Adrenal gland (tissue), 12 donors: ENCODE measurements around the gene AGPS. TPM values are rescaled to one million over a fixed set of nuclear protein-coding genes. Genes with fewer than 3 reads are reported as not detected.

Experiments used
- DNase-seq, 7 donors: peaks; one replicate each; pipeline ENCODE4 v3.0.0-alpha.2; 2019 to 2020
- H3K27ac ChIP-seq, 5 donors: fragments of 200-600 bp; sonication (generic) in 4 of 5; 1 replicate in 3 of 5; 2 replicates in 2 of 5; pipeline versions ENCODE4 v1.5.1 to v1.8.0; 2016 to 2020; ENCODE audit warnings: mild to moderate bottlenecking in 1 of 5
- H3K27me3 ChIP-seq: fragments of 200-600 bp; 2 replicates; pipeline ENCODE4 v1.8.0; 2021
- H3K36me3 ChIP-seq, 2 donors: fragments of 200-600 bp; replicated peaks in 1 of 2; 1 replicate in 1 of 2; 2 replicates in 1 of 2; pipeline versions ENCODE4 v1.5.1 to v1.8.0; 2018 to 2022
- H3K4me1 ChIP-seq, 2 donors: fragments of 200-600 bp; replicated peaks in 1 of 2; 1 replicate in 1 of 2; 2 replicates in 1 of 2; pipeline versions ENCODE4 v1.5.1 to v1.8.0; 2018 to 2021
- H3K4me3 ChIP-seq, 4 donors: fragments of 200-600 bp; sonication (generic) in 3 of 4; one replicate each; pipeline ENCODE4 v1.5.1; 2016 to 2018
- H3K9me3 ChIP-seq, 3 donors: fragments of 200-600 bp; sonication (generic) in 1 of 3; replicated peaks in 1 of 3; 1 replicate in 2 of 3; 2 replicates in 1 of 3; pipeline versions ENCODE4 v1.5.1 to v1.8.0; 2016 to 2021
- POLR2A ChIP-seq, 2 donors: fragments of 450-650 bp; IDR thresholded peaks; one replicate each; pipeline ENCODE4 v1.6.1; 2017; ENCODE audit warnings: antibody characterized with exemption in 2 of 2, mild to moderate bottlenecking in 2 of 2, moderate library complexity in 1 of 2
- WGBS, 4 donors: extraction: QIAGEN DNeasy Blood & Tissue Kit in 2 of 4; methylation state at CpG; one replicate each; pipeline versions ENCODE4 v1.1.5 to v1.1.7; 2013 to 2017; 5-methylcytosine and 5-hydroxymethylcytosine counted together
- intact Hi-C, 2 donors: fragments of 100-400 bp; cut with DNase I; formaldehyde crosslinking; loops; one replicate each; pipeline versions ENCODE4 v1.14.1 to v1.15.0; 2022 to 2023
- polyA plus RNA-seq, 3 donors: library from polyadenylated mRNA; stranded (reverse); fragments of 200-250 nt in 2 of 3; fragments of 350-450 nt in 1 of 3; fragmentation: Illumina TruSeq in 1 of 3; extraction: RNeasy Lipid Tissue Mini Kit (QIAGEN cat#74804) in 1 of 3; gene quantifications; one replicate each; pipeline ENCODE4 v1.2.3, GENCODE V29; 2013 to 2014
- total RNA-seq, 9 donors: library from RNA; depleted of rRNA in 4 of 9; stranded (reverse); fragments of >200 nt in 4 of 9; fragments of 120-200 nt in 1 of 9; fragmentation: NEBNext Ultra II Directional in 1 of 9; extraction: Animal tissue kit (Norgen Biotek cat#: 25700) in 1 of 9; gene quantifications; one replicate each; pipeline versions ENCODE4 v1.1.0 to v1.2.4, GENCODE V29; 2013 to 2023
- TF ChIP-seq, protein P1 (sequence below), 6 experiments: fragments of 450-650 bp in 4 of 6; fragments of 200-600 bp in 2 of 6; sonication (generic) in 1 of 6; IDR thresholded peaks; 1 replicate in 5 of 6; 2 replicates in 1 of 6; pipeline versions ENCODE4 v1.5.1 to v1.8.0; 2016 to 2021; ENCODE audit warnings: antibody characterized with exemption in 6 of 6, mild to moderate bottlenecking in 2 of 6, moderate library complexity in 1 of 6
- donor health status: healthy with polysubstance abuse.
- donor health status: Bipolar disorder and iron deficiency.
- donor health status: DM: yes; HTN: yes; CAD: no.
- donor health status: DM: no; HTN: no; CAD: no.
- donor health status: DM: no; HTN: no; CAD: no.
- donor health status: DM: yes; HTN: yes; CAD: no.

The AGPS gene
- total and polyA plus RNA-seq, 12 donors, result 3.8 to 43.1 (median 32.8) TPM

DNA sequence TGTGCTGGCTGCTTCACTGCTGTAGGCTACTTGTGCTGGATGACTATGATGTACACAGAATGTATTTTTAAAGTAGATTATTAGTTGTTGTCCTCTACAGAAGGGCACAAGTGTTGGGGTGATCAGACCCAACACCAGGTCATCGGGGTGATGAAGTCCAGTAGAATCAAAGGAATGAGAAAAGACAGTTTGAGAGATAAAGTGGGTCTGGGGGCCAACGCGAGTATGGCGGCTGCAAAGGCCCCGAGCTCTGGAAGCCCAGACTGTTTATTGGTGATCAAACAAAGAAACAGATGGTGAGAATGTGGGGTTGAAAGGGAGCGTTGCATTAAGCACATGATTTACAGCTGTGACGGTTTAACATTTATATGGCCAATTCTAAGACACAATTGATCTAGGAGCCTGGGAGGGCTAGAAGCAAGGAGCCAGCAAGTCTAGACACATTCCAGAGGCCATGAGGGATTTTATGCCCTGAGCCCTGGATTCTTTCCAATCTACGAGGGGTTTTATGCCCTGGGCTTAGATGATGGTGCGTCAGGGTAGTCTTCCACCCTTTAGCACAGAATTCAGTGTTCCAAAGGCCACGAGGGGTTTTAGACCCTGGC lies 153.5 kb downstream of the AGPS start:
- Histone ChIP-seq H3K4me3 (no peak overlapping the region), H3K27me3 (no peaks in the 10 kb centered on the region), H3K9me3 (no peaks in the 10 kb centered on the region), H3K27ac (no peak overlapping the region), H3K4me1 (no peaks in the 10 kb centered on the region), H3K36me3 (no peaks in the 10 kb centered on the region)
- 83 to 93% (median 88%) methylated on average over 8 to 10 of the region's 10 CpGs for WGBS, 4 donors
- no peak for DNase-seq
- intact Hi-C loops, result no loop called here
- TF ChIP-seq POLR2A (IDR thresholded peaks at IDR 0.05), result no peak
- TF ChIP-seq, protein P1, sequence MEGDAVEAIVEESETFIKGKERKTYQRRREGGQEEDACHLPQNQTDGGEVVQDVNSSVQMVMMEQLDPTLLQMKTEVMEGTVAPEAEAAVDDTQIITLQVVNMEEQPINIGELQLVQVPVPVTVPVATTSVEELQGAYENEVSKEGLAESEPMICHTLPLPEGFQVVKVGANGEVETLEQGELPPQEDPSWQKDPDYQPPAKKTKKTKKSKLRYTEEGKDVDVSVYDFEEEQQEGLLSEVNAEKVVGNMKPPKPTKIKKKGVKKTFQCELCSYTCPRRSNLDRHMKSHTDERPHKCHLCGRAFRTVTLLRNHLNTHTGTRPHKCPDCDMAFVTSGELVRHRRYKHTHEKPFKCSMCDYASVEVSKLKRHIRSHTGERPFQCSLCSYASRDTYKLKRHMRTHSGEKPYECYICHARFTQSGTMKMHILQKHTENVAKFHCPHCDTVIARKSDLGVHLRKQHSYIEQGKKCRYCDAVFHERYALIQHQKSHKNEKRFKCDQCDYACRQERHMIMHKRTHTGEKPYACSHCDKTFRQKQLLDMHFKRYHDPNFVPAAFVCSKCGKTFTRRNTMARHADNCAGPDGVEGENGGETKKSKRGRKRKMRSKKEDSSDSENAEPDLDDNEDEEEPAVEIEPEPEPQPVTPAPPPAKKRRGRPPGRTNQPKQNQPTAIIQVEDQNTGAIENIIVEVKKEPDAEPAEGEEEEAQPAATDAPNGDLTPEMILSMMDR (IDR thresholded peaks at IDR 0.05), result no peak

DNA sequence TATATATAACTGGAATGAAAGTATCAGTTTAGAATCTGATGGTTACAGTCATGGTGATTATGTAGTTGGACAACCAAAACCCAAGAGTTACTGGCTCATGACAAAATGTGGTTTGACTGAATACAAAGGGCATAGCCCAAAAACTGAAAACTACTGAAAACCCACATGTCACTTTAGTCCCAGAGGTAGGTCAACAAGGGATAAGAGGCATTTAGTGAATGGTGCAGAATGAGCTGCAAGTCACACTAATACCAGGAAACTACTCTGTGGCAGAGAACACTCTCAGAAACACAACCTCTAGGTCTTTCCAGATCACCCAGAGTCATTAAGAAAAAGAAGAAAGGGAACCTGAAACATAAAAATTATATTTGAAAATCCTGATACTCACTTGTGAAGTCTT lies 154.5 kb downstream of the AGPS start:
- no peak for TF ChIP-seq POLR2A (IDR thresholded peaks at IDR 0.05)
- TF ChIP-seq, protein P1 (IDR thresholded peaks at IDR 0.05), result no peak
- intact Hi-C loops, result no loop called here
- H3K27ac ChIP-seq, result no peak overlapping the region
- DNase-seq, result no peak
- H3K36me3 ChIP-seq, result no peaks in the 10 kb centered on the region
- H3K4me3 ChIP-seq, result no peak overlapping the region
- no peaks in the 10 kb centered on the region for H3K9me3 ChIP-seq
- H3K27me3 ChIP-seq, result no peaks in the 10 kb centered on the region
- H3K4me1 ChIP-seq, result peaks cover 0 to 4% of the 10 kb centered on the region in 2 donors

DNA sequence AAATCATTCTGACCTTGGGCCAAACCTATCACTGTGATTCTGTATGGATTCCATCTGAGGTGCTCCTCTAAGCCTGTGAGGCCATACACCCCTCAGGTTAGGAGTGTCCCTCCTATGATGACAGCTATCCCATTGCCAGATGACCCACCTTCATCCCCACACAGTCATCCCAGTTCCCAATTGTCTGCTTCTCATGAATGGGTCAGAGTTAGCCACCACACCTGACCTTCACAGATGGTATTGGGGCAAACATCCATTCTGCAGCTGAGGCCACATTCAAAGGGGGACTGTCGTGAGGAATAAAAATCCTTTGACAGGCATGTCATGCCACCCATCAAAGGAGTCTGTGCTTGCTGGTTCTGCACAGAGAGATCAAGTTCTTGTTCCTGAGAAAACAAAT lies 155.2 kb downstream of the AGPS start:
- H3K27me3 ChIP-seq, result no peaks in the 10 kb centered on the region
- WGBS, 4 donors, result 64 to 93% (median 81%) methylated on average over 1 of the region's 1 CpG
- intact Hi-C loops, result no loop called here
- TF ChIP-seq, protein P1 (IDR thresholded peaks at IDR 0.05), result no peak
- no peak for TF ChIP-seq POLR2A (IDR thresholded peaks at IDR 0.05)
- H3K36me3 ChIP-seq, result no peaks in the 10 kb centered on the region
- H3K4me3 ChIP-seq, result no peak overlapping the region
- H3K9me3 ChIP-seq, result no peaks in the 10 kb centered on the region
- no peak overlapping the region for H3K27ac ChIP-seq
- H3K4me1 ChIP-seq, result peaks cover 0 to 4% of the 10 kb centered on the region in 2 donors
- DNase-seq, result no peak

DNA sequence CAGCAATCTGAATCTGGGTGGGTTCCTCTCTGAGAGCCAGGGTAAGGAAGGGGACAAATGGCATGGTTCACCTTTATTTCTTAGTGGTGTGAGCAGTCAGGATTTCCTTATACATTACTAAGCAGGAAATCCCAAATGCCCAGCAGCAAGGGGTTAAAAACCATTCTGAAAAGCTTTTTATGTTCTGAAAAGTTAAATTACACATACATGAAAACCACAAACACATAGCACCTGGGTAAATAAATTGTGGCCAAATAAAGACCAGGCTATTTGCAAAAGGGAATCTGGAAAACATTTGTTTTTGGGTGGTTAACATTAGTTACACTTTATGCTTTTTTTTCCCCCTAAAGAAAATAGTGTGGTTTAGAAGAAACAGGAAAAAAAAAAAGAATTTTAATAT lies 156.1 kb downstream of the AGPS start:
- DNase-seq, result no peak
- no peaks in the 10 kb centered on the region for H3K9me3 ChIP-seq
- intact Hi-C loops, result no loop called here

More for the DNA sequence above, 156.1 kb downstream of the AGPS start:
- no peak overlapping the region for H3K4me3 ChIP-seq
- no peak overlapping the region for H3K27ac ChIP-seq
- TF ChIP-seq, protein P1 (IDR thresholded peaks at IDR 0.05), result no peak
- no peak for TF ChIP-seq POLR2A (IDR thresholded peaks at IDR 0.05)
- H3K36me3 ChIP-seq, result no peaks in the 10 kb centered on the region
- H3K4me1 ChIP-seq, result peaks cover 0 to 6% of the 10 kb centered on the region in 2 donors
- no peaks in the 10 kb centered on the region for H3K27me3 ChIP-seq
